IMR-90 (cell line): Measurements from ENCODE around the gene PARD3. TPM values are rescaled to one million over a fixed set of nuclear protein-coding genes. Genes with fewer than 3 reads are reported as not detected.
A peak's percentile ranks its signal among the peaks of the same experiment; 100 is the strongest.

Source experiments
- ATAC-seq: fragments of 200-7000 bp; cut with Tn5 transposase; 2 replicates; pipeline ENCODE4 v1.9.1; 2020; ENCODE audit warnings: low read depth, mild to moderate bottlenecking, moderate library complexity
- BruUV-seq: library from RNA; stranded (reverse); fragments of 400-500 nt; replicated peaks from 2 replicates; lab custom pipeline; 2021; lab: Mats Ljungman, UMichigan
- CTCF ChIA-PET: fragments of 300-600 bp; formaldehyde crosslinking; extraction: SDS; loops from one replicate; lab custom pipeline; 2021; ENCODE audit warnings: antibody characterized with exemption; lab: Yijun Ruan, JAX
- POLR2A ChIA-PET: fragments of 300-600 bp; sonication (Branson Sonifier 250); formaldehyde crosslinking; loops from one replicate; lab custom pipeline; 2022; ENCODE audit warnings: antibody characterized with exemption; ENCODE audit not compliant: unreplicated experiment; lab: Charles Lee
- DNase-seq: peaks from one replicate; pipeline ENCODE4 v3.0.0; 2013
- H2AFZ ChIP-seq: replicated peaks from 2 replicates; pipeline ENCODE3; 2013; ENCODE audit warnings: low read length, mild to moderate bottlenecking; ENCODE audit not compliant: poor library complexity
- H2AK5ac ChIP-seq: 2 replicates; pipeline ENCODE4 v1.6.1; 2013; ENCODE audit warnings: low read depth, low read length, inconsistent platforms
- H2AK9ac ChIP-seq: replicated peaks from 2 replicates; pipeline ENCODE3; 2013; ENCODE audit warnings: mild to moderate bottlenecking, low read depth, low read length, moderate library complexity; ENCODE audit not compliant: poor library complexity
- H2BK120ac ChIP-seq: 2 replicates; pipeline ENCODE4 v1.6.1; 2013; ENCODE audit warnings: low read depth, low read length, inconsistent platforms
- H2BK15ac ChIP-seq: 3 replicates; pipeline ENCODE4 v1.6.1; 2013; ENCODE audit warnings: low read depth, low read length, inconsistent platforms
- H2BK20ac ChIP-seq: 2 replicates; pipeline ENCODE4 v1.6.1; 2013; ENCODE audit warnings: low read depth, mild to moderate bottlenecking, inconsistent platforms, low read length, moderate library complexity
- H2BK5ac ChIP-seq: 2 replicates; pipeline ENCODE4 v1.6.1; 2013; ENCODE audit warnings: mild to moderate bottlenecking, low read depth, low read length, inconsistent platforms; ENCODE audit not compliant: poor library complexity, severe bottlenecking
- H3K14ac ChIP-seq: replicated peaks from 2 replicates; pipeline ENCODE4 v1.6.1; 2013; ENCODE audit warnings: low read depth, low read length, inconsistent platforms
- H3K18ac ChIP-seq: 2 replicates; pipeline ENCODE4 v1.6.1; 2013; ENCODE audit warnings: low read depth, low read length, control low read depth
- H3K23ac ChIP-seq: 2 replicates; pipeline ENCODE4 v1.6.1; 2013; ENCODE audit warnings: low read depth, low read length, inconsistent platforms
- H3K27ac ChIP-seq: 2 replicates; pipeline ENCODE4 v1.5.1; 2013; ENCODE audit warnings: mild to moderate bottlenecking, control low read depth, low read length; ENCODE audit not compliant: insufficient read depth
- H3K27me3 ChIP-seq: 2 replicates; pipeline ENCODE4 v1.6.1; 2013; ENCODE audit warnings: low read length; ENCODE audit not compliant: control insufficient read depth, insufficient read depth
- H3K36me3 ChIP-seq: 2 replicates; pipeline ENCODE4 v1.6.1; 2013; ENCODE audit warnings: low read length, mixed read lengths; ENCODE audit not compliant: control insufficient read depth, insufficient read depth
- H3K4ac ChIP-seq: 2 replicates; pipeline ENCODE4 v1.6.1; 2013; ENCODE audit warnings: low read depth, low read length, inconsistent platforms
- H3K4me1 ChIP-seq: 2 replicates; pipeline ENCODE4 v1.6.1; 2013; ENCODE audit warnings: low read length, mixed read lengths; ENCODE audit not compliant: control insufficient read depth, insufficient read depth
- H3K4me2 ChIP-seq: 2 replicates; pipeline ENCODE4 v1.6.1; 2013; ENCODE audit warnings: low read depth, mild to moderate bottlenecking, control low read depth, low read length, moderate library complexity
- H3K4me3 ChIP-seq: 2 replicates; pipeline ENCODE4 v1.5.1; 2013; ENCODE audit warnings: low read depth, mild to moderate bottlenecking, control low read depth, low read length, moderate library complexity; ENCODE audit not compliant: insufficient read depth
- H3K56ac ChIP-seq: 2 replicates; pipeline ENCODE4 v1.6.1; 2013; ENCODE audit warnings: low read length, inconsistent platforms; ENCODE audit not compliant: insufficient read depth; ENCODE audit errors: extremely low read depth
- H3K79me1 ChIP-seq, 2 experiments: 2 replicates each; pipeline ENCODE4 v1.6.1; 2013; ENCODE audit warnings: low read length in 2 of 2, inconsistent platforms in 1 of 2, low read depth in 1 of 2
- H3K9ac ChIP-seq: 2 replicates; pipeline ENCODE4 v1.6.1; 2013; ENCODE audit warnings: low read depth, low read length, control low read depth
- H3K9me1 ChIP-seq: 2 replicates; pipeline ENCODE4 v1.6.1; 2013; ENCODE audit warnings: low read length, inconsistent platforms; ENCODE audit not compliant: insufficient read depth
- H3K9me3 ChIP-seq: 2 replicates; pipeline ENCODE4 v1.6.1; 2013; ENCODE audit warnings: low read length; ENCODE audit not compliant: control insufficient read depth, insufficient read depth
- H4K20me1 ChIP-seq: 2 replicates; pipeline ENCODE4 v1.6.1; 2013; ENCODE audit warnings: low read length, inconsistent platforms; ENCODE audit not compliant: insufficient read depth
- H4K5ac ChIP-seq: 2 replicates; pipeline ENCODE4 v1.6.1; 2013; ENCODE audit warnings: mild to moderate bottlenecking, low read depth, low read length, control low read depth
- H4K8ac ChIP-seq, 2 experiments: 2 replicates each; pipeline ENCODE4 v1.6.1; 2013; ENCODE audit warnings: low read depth in 2 of 2, low read length in 2 of 2, control low read depth in 1 of 2, inconsistent platforms in 1 of 2
- H4K91ac ChIP-seq: 2 replicates; pipeline ENCODE4 v1.6.1; 2013; ENCODE audit warnings: low read depth, low read length, inconsistent platforms; ENCODE audit not compliant: insufficient read depth
- BHLHE40 ChIP-seq: fragments of 150-350 bp; IDR thresholded peaks from 2 replicates; pipeline ENCODE4 v1.6.1; 2016; ENCODE audit warnings: mild to moderate bottlenecking, low read depth, low read length
- CEBPB ChIP-seq: IDR thresholded peaks from 2 replicates; pipeline ENCODE4 v1.6.1; 2012; ENCODE audit warnings: low read depth, low read length, improper control_type of control experiment
- CTCF ChIP-seq: conservative IDR thresholded peaks from 2 replicates; pipeline ENCODE4 v1.5.1; 2012; ENCODE audit warnings: mild to moderate bottlenecking, low read depth, low read length, improper control_type of control experiment
- ELK1 ChIP-seq: fragments of 150-350 bp; IDR thresholded peaks from 2 replicates; pipeline ENCODE4 v1.6.1; 2016; ENCODE audit warnings: low read depth, mild to moderate bottlenecking, low read length, moderate library complexity, borderline replicate concordance
- FOS ChIP-seq: fragments of 150-350 bp; IDR thresholded peaks from 2 replicates; pipeline ENCODE4 v1.6.1; 2016; ENCODE audit warnings: low read depth, low read length
- MAZ ChIP-seq: IDR thresholded peaks from 2 replicates; pipeline ENCODE4 v1.6.1; 2012; ENCODE audit warnings: low read depth, mild to moderate bottlenecking, low read length, improper control_type of control experiment, moderate library complexity, borderline replicate concordance
- MXI1 ChIP-seq: IDR thresholded peaks from 2 replicates; pipeline ENCODE4 v1.6.1; 2012; ENCODE audit warnings: low read depth, mild to moderate bottlenecking, low read length, moderate library complexity, borderline replicate concordance
- NFE2L2 ChIP-seq: fragments of 150-350 bp; IDR thresholded peaks from 2 replicates; pipeline ENCODE4 v1.6.1; 2016; ENCODE audit warnings: low read depth, mild to moderate bottlenecking, low read length
- POLR2A ChIP-seq: IDR thresholded peaks from 2 replicates; pipeline ENCODE4 v1.6.1; 2012; ENCODE audit warnings: mild to moderate bottlenecking, low read depth, low read length
- RAD21 ChIP-seq: IDR thresholded peaks from 2 replicates; pipeline ENCODE4 v1.6.1; 2012; ENCODE audit warnings: low read length, improper control_type of control experiment
- RCOR1 ChIP-seq: IDR thresholded peaks from 2 replicates; pipeline ENCODE4 v1.6.1; 2012; ENCODE audit warnings: mild to moderate bottlenecking, low read length, improper control_type of control experiment; ENCODE audit not compliant: insufficient replicate concordance
- RFX5 ChIP-seq: IDR thresholded peaks from 2 replicates; pipeline ENCODE4 v1.8.0; 2012; ENCODE audit warnings: low read depth, mild to moderate bottlenecking, low read length, moderate library complexity
- SMC3 ChIP-seq: fragments of 150-350 bp; IDR thresholded peaks from 2 replicates; pipeline ENCODE4 v1.6.1; 2016; ENCODE audit warnings: low read depth, mild to moderate bottlenecking, antibody characterized with exemption, low read length, moderate library complexity
- USF2 ChIP-seq: fragments of 150-350 bp; IDR thresholded peaks from 2 replicates; pipeline ENCODE4 v1.6.1; 2017; ENCODE audit warnings: mild to moderate bottlenecking, antibody characterized with exemption, low read length, low read depth
- WGBS, 2 experiments: methylation state at CpG; one replicate each; pipeline versions ENCODE4 v1.1.5 to v1.1.7; 2013; ENCODE audit warnings: missing lambda C conversion rate in 2 of 2; ENCODE audit not compliant: insufficient read length in 1 of 2; ENCODE audit errors: extremely low coverage in 2 of 2; 5-methylcytosine and 5-hydroxymethylcytosine counted together
- dilution Hi-C: fragments of 300-500 bp; cut with HindIII; formaldehyde crosslinking; loops from one replicate; pipeline ENCODE4 v1.14.3; 2018; ENCODE audit warnings: low sequenced_read_pairs; ENCODE audit not compliant: unreplicated experiment
- in situ Hi-C: fragments of 300-500 bp; cut with MboI; formaldehyde crosslinking; loops from 3 replicates; pipeline ENCODE4 v1.14.3; 2019; ENCODE audit warnings: low sequenced_read_pairs, inconsistent platforms, mixed read lengths
- intact Hi-C: fragments of 100-400 bp; cut with micrococcal nuclease; formaldehyde crosslinking; loops from 2 replicates; pipeline ENCODE4 v1.10.0; 2022
- polyA plus RNA-seq, 3 experiments: library from polyadenylated mRNA; depleted of rRNA; stranded (reverse); fragments of >200 nt; gene quantifications; 2 replicates each; pipeline ENCODE4 v1.2.3, GENCODE V29; 2012; ENCODE audit warnings: low replicate concordance in 1 of 3
- total RNA-seq: library from RNA; depleted of rRNA; stranded (reverse); fragments of >200 nt; gene quantifications from 2 replicates; pipeline ENCODE4 v1.2.3, GENCODE V29; 2012

The PARD3 gene
- total and polyA plus RNA-seq, 2 of the 4 experiments (the other 2 are of a cell fraction) = 14.6 to 37.5 TPM

GRCh38 chr10:34195364-34196057 is 619.6 kb downstream of the PARD3 start:
- no peaks in the 10 kb centered on the region for H3K79me1 ChIP-seq
- POLR2A ChIA-PET = no interaction called here
- in situ Hi-C loops (no loop called here), intact Hi-C loops (loop anchor here (10.0 kb wide), 1 partner anchor 1119 kb away; no protein-coding TSS in a partner anchor), dilution Hi-C loops (no loop called here)
- DNase-seq (no peak), ATAC-seq (no peak)
- 0 out of 2 replicates have a peak overlapping the region, but pooled peaks have one; percentile 5 for H3K4ac ChIP-seq
- no CpG with 5 or more reads among the region's 8 CpGs for WGBS, 2 experiments
- no peak overlapping the region for H3K23ac ChIP-seq
- no peak overlapping the region for H2AFZ ChIP-seq
- H3K9me3 ChIP-seq = no peaks in the 10 kb centered on the region
- H3K36me3 ChIP-seq = no peaks in the 10 kb centered on the region
- peaks cover 3% of the 10 kb centered on the region for H3K4me1 ChIP-seq
- H3K27ac ChIP-seq = no peak overlapping the region
- H4K91ac ChIP-seq = no peak overlapping the region
- no peak overlapping the region for H2BK120ac ChIP-seq
- H3K4me3 ChIP-seq = no peak overlapping the region
- H2AK5ac ChIP-seq = no peak overlapping the region
- no peak overlapping the region for H2BK20ac ChIP-seq
- peak overlapping the region; percentile 18; the same call in 1 of the 2 replicates for H3K18ac ChIP-seq
- no peak overlapping the region for H4K8ac ChIP-seq
- TF ChIP-seq CTCF (no peak), CEBPB (no peak), POLR2A (no peak), RCOR1 (no peak), RAD21 (no peak), NFE2L2 (no peak), MAZ (no peak), ELK1 (no peak), USF2 (no peak), MXI1 (no peak), SMC3 (no peak), RFX5 (no peak), FOS (no peak), BHLHE40 (no peak)
- H3K9ac ChIP-seq = no peak overlapping the region
- H2BK5ac ChIP-seq = no peak overlapping the region
- H3K9me1 ChIP-seq = no peaks in the 10 kb centered on the region
- no peak overlapping the region for H3K56ac ChIP-seq
- CTCF ChIA-PET = interaction anchor here (0.6 kb wide), 1 partner anchor 89 kb away, joined by 4 read pairs; no protein-coding TSS in a partner anchor
- BruUV-seq = no TSS peak
- H3K4me2 ChIP-seq = no peak overlapping the region
- no peak overlapping the region for H4K5ac ChIP-seq
- no peak overlapping the region for H2BK15ac ChIP-seq
- H3K14ac ChIP-seq = 0 out of 2 replicates have a peak overlapping the region, but pooled peaks have one; percentile 5
- no peaks in the 10 kb centered on the region for H4K20me1 ChIP-seq
- no peak overlapping the region for H2AK9ac ChIP-seq
- H3K27me3 ChIP-seq = peaks cover 2% of the 10 kb centered on the region; the same call in 1 of the 2 replicates
